HG02852 (cell line): ENCODE data around the gene EIPR1.

Source experiments
- ATAC-seq: cut with Tn5 transposase; IDR thresholded peaks from one replicate; pipeline ENCODE4 v1.9.1; 2021; ENCODE audit warnings: mild to moderate bottlenecking, moderate library complexity; ENCODE audit not compliant: unreplicated experiment

EIPR1 gene

GRCh38 chr2:3309496-3310355, 67.9 kb downstream of the EIPR1 start:
- ATAC-seq: no peak

GRCh38 chr2:3307901-3308300, 69.7 kb downstream of the EIPR1 start:
- no peak for ATAC-seq

GRCh38 chr2:3307236-3307635, 70.4 kb downstream of the EIPR1 start:
- ATAC-seq: no peak

- no peak for ATAC-seq
Measured at GRCh38 chr2:3305952-3306351, 71.7 kb downstream of the EIPR1 start.

- no peak for ATAC-seq
Measured at GRCh38 chr2:3305431-3305830, 72.2 kb downstream of the EIPR1 start.

GRCh38 chr2:3303583-3304406, 73.8 kb downstream of the EIPR1 start:
- ATAC-seq: peak; percentile 99

- no peak for ATAC-seq
Measured at GRCh38 chr2:3302751-3303582, 74.7 kb downstream of the EIPR1 start.

- ATAC-seq: no peak
Measured at GRCh38 chr2:3302421-3302750, 75.2 kb downstream of the EIPR1 start.

GRCh38 chr2:3301001-3301400, 76.6 kb downstream of the EIPR1 start:
- ATAC-seq: no peak

GRCh38 chr2:3300224-3300995, 77.2 kb downstream of the EIPR1 start:
- ATAC-seq: no peak

GRCh38 chr2:3299703-3300102, 77.9 kb downstream of the EIPR1 start:
- ATAC-seq: no peak

- no peak for ATAC-seq
Measured at GRCh38 chr2:3299130-3299529, 78.5 kb downstream of the EIPR1 start.

GRCh38 chr2:3298191-3298590, 79.4 kb downstream of the EIPR1 start:
- ATAC-seq: no peak

GRCh38 chr2:3297523-3297922, 80.1 kb downstream of the EIPR1 start:
- ATAC-seq: no peak

GRCh38 chr2:3296182-3296972, 81.2 kb downstream of the EIPR1 start:
- ATAC-seq: no peak

GRCh38 chr2:3294493-3294892, 83.1 kb downstream of the EIPR1 start:
- ATAC-seq: no peak

GRCh38 chr2:3294069-3294468, 83.5 kb downstream of the EIPR1 start:
- no peak for ATAC-seq

- ATAC-seq: no peak
Measured at GRCh38 chr2:3293221-3293620, 84.4 kb downstream of the EIPR1 start.

GRCh38 chr2:3292416-3292815, 85.2 kb downstream of the EIPR1 start:
- no peak for ATAC-seq

- no peak for ATAC-seq
Measured at GRCh38 chr2:3291750-3292149, 85.9 kb downstream of the EIPR1 start.
